PC-9 (cell line): ENCODE data around the gene OR7A5.

Experiments
- CTCF ChIP-seq: fragments of 200-600 bp; sonication (generic); conservative IDR thresholded peaks from 2 replicates; pipeline ENCODE4 v1.6.1; 2017; ENCODE audit warnings: mixed run types, antibody characterized with exemption, mild to moderate bottlenecking, moderate library complexity
- EZH2 ChIP-seq: fragments of 200-600 bp; sonication (generic); IDR thresholded peaks from 2 replicates; pipeline ENCODE4 v1.8.0; 2017; ENCODE audit warnings: antibody characterized with exemption, low read depth

DNA sequence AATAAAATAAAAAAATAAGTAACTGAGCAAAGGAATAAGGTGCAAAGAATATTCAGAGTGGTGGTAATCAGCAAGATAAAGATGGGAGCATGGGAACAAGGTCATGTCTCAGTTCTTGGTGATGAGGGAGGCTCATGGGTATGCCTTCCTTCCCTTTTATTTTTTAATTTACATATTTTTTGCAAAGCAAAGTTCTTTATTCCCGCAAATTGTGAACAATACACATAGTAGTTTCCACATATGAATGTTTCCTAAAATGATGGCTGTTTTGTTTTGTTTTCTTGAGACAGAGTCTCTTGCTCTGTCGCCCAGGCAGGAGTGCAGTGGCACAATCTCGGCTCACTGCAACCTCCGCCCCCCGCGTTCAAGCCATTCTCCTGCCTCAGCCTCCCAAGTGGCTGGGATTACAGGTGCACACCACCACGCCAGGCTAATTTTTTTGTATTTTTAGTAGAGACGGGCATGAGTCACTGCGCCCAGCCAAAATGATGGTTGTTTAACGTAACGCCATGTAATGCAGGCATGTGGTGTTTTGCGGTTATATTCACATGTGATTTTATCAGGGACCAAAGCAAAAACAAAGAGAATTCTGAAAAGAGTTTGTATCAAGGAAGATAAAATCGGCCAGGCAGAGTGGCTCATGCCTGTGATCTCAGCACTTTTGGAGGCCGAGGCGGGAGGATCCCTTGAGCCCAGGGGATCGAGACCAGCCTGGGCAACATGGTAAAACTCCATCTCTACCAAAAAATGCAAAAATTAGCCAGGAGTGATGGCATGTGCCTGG lies 52.2 kb downstream of the OR7A5 start:
- TF ChIP-seq CTCF (no peak), EZH2 (no peak)
